Smooth muscle cell (in vitro differentiated cells): ENCODE results near the gene SETBP1. TPM values are rescaled to one million over a fixed set of nuclear protein-coding genes. Genes with fewer than 3 reads are reported as not detected.

Experiments used
- DNase-seq: peaks from one replicate; lab custom pipeline; 2025; ENCODE audit not compliant: unreplicated experiment; lab: John Stamatoyannopoulos, UW
- H2AFZ ChIP-seq: fragments of 200-600 bp; sonication (generic); 2 replicates; pipeline ENCODE4 v1.6.0; 2016; ENCODE audit warnings: antibody characterized with exemption, low read depth, mild to moderate bottlenecking
- H3F3A ChIP-seq: fragments of 200-600 bp; sonication (generic); 2 replicates; pipeline ENCODE4 v1.6.0; 2017; ENCODE audit warnings: antibody characterized with exemption, low read depth
- H3K27ac ChIP-seq: fragments of 200-600 bp; sonication (generic); 2 replicates; pipeline ENCODE4 v1.5.1; 2016; ENCODE audit warnings: low read depth, mild to moderate bottlenecking
- H3K27me3 ChIP-seq: fragments of 200-600 bp; sonication (generic); 2 replicates; pipeline ENCODE4 v1.6.1; 2016; ENCODE audit warnings: low read depth, mild to moderate bottlenecking
- H3K36me3 ChIP-seq: fragments of 200-600 bp; sonication (generic); 2 replicates; pipeline ENCODE4 v1.5.1; 2016; ENCODE audit warnings: low read depth
- H3K4me1 ChIP-seq: fragments of 200-600 bp; sonication (generic); 2 replicates; pipeline ENCODE4 v1.5.1; 2016; ENCODE audit warnings: low read depth
- H3K4me2 ChIP-seq: fragments of 200-600 bp; sonication (generic); 2 replicates; pipeline ENCODE4 v1.6.0; 2016; ENCODE audit warnings: mild to moderate bottlenecking
- H3K4me3 ChIP-seq: fragments of 200-600 bp; sonication (generic); 2 replicates; pipeline ENCODE4 v1.5.1; 2016; ENCODE audit warnings: mild to moderate bottlenecking
- H3K79me2 ChIP-seq: fragments of 200-600 bp; sonication (generic); 2 replicates; pipeline ENCODE4 v1.6.0; 2016; ENCODE audit warnings: low read depth, mild to moderate bottlenecking
- H3K9ac ChIP-seq: fragments of 200-600 bp; sonication (generic); 2 replicates; pipeline ENCODE4 v1.6.0; 2016; ENCODE audit warnings: low read depth
- H3K9me3 ChIP-seq: fragments of 200-600 bp; sonication (generic); replicated peaks from 2 replicates; pipeline ENCODE4 v1.5.1; 2016; ENCODE audit warnings: low read depth
- H4K20me1 ChIP-seq: fragments of 200-600 bp; sonication (generic); 2 replicates; pipeline ENCODE4 v1.6.0; 2016; ENCODE audit warnings: low read depth
- WGBS: methylation state at CpG from one replicate; pipeline ENCODE4 v1.1.7; 2016; ENCODE audit warnings: low lambda C conversion rate; 5-methylcytosine and 5-hydroxymethylcytosine counted together
- polyA plus RNA-seq: library from polyadenylated mRNA; unstranded; fragments of >200 nt; fragmentation: Nextera tagmentation; extraction: Ambion mirVana; gene quantifications from 2 replicates; pipeline ENCODE4 v1.2.1, GENCODE V29; 2016
- total RNA-seq: library from RNA; depleted of rRNA; stranded (reverse); fragments of >200 nt; gene quantifications from 2 replicates; pipeline ENCODE4 v1.2.3, GENCODE V29; 2014
- TF ChIP-seq, protein P1 (sequence below): fragments of 200-600 bp; sonication (generic); IDR thresholded peaks from 2 replicates; pipeline ENCODE4 v1.5.1; 2017; ENCODE audit warnings: borderline replicate concordance, mild to moderate bottlenecking, antibody characterized with exemption; ENCODE audit not compliant: insufficient read depth, poor library complexity, severe bottlenecking

SETBP1 gene
- total and polyA plus RNA-seq, 2 experiments from 2014 or later: 6.1 to 17.7 TPM

DNA sequence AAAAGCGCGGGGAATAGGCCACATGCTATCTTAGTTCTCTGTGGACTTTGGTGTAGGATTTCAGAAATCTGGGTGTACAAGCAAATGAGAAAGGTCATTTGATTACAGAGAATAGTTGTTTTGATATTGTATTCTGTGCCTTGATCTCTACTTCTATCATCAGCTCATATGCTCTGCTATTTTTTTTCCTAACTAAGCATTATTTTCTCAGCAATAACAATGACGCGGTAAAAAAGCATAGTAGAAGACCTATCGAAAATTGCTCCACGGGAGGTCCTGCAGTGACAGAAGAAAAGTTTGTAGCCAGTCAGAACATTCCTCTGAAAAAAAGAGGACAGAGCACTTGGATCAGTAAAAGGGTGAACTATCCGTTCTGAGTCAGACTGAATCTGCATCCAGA lies 2.8 kb upstream of the SETBP1 start:
- Histone ChIP-seq H3K36me3 (no peaks in the 10 kb centered on the region), H3F3A (peaks cover 5% of the 10 kb centered on the region), H3K4me1 (peaks cover 24% of the 10 kb centered on the region), H3K79me2 (peaks cover 16% of the 10 kb centered on the region), H3K27me3 (no peaks in the 10 kb centered on the region), H4K20me1 (no peaks in the 10 kb centered on the region), H3K9ac (no peak overlapping the region), H3K9me3 (no peaks in the 10 kb centered on the region), H3K27ac (no peak overlapping the region), H3K4me3 (no peak overlapping the region), H2AFZ (no peak overlapping the region), H3K4me2 (peak overlapping the region; percentile 93)
- TF ChIP-seq, protein P1, sequence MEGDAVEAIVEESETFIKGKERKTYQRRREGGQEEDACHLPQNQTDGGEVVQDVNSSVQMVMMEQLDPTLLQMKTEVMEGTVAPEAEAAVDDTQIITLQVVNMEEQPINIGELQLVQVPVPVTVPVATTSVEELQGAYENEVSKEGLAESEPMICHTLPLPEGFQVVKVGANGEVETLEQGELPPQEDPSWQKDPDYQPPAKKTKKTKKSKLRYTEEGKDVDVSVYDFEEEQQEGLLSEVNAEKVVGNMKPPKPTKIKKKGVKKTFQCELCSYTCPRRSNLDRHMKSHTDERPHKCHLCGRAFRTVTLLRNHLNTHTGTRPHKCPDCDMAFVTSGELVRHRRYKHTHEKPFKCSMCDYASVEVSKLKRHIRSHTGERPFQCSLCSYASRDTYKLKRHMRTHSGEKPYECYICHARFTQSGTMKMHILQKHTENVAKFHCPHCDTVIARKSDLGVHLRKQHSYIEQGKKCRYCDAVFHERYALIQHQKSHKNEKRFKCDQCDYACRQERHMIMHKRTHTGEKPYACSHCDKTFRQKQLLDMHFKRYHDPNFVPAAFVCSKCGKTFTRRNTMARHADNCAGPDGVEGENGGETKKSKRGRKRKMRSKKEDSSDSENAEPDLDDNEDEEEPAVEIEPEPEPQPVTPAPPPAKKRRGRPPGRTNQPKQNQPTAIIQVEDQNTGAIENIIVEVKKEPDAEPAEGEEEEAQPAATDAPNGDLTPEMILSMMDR: no peak
- no peak for DNase-seq
- WGBS: 78% methylated on average over 7 of the region's 7 CpGs

DNA sequence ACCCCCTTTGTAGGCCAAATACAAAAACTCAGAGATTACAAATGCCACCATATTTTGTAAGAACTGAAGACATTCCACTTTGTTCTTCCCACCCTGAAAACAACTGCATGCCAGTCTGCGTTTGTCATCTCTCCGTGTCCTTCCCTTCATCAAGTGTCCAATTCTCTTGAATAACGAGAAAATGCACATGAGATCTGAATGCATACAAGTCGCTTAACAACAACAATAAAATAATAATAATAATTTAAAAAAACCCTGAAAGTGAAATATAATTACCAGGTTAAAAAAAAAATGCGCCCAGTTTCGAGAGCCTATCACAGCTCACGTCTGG lies 2.0 kb upstream of the SETBP1 start:
- H2AFZ ChIP-seq: peak overlapping the region; percentile 23
- peaks cover 3% of the 10 kb centered on the region for H4K20me1 ChIP-seq
- peak overlapping the region; percentile 94 for H3K4me3 ChIP-seq
- H3K9me3 ChIP-seq: no peaks in the 10 kb centered on the region
- DNase-seq: no peak
- peaks cover 22% of the 10 kb centered on the region for H3K79me2 ChIP-seq
- H3K36me3 ChIP-seq: no peaks in the 10 kb centered on the region
- TF ChIP-seq, protein P1: no peak
- peaks cover 32% of the 10 kb centered on the region for H3K4me1 ChIP-seq
- H3K27me3 ChIP-seq: no peaks in the 10 kb centered on the region
- H3K27ac ChIP-seq: peak overlapping the region; percentile 84
- peak overlapping the region; percentile 93 for H3K4me2 ChIP-seq
- no peak overlapping the region for H3K9ac ChIP-seq
- WGBS: 11% methylated on average over 7 of the region's 7 CpGs
- H3F3A ChIP-seq: peaks cover 8% of the 10 kb centered on the region

DNA sequence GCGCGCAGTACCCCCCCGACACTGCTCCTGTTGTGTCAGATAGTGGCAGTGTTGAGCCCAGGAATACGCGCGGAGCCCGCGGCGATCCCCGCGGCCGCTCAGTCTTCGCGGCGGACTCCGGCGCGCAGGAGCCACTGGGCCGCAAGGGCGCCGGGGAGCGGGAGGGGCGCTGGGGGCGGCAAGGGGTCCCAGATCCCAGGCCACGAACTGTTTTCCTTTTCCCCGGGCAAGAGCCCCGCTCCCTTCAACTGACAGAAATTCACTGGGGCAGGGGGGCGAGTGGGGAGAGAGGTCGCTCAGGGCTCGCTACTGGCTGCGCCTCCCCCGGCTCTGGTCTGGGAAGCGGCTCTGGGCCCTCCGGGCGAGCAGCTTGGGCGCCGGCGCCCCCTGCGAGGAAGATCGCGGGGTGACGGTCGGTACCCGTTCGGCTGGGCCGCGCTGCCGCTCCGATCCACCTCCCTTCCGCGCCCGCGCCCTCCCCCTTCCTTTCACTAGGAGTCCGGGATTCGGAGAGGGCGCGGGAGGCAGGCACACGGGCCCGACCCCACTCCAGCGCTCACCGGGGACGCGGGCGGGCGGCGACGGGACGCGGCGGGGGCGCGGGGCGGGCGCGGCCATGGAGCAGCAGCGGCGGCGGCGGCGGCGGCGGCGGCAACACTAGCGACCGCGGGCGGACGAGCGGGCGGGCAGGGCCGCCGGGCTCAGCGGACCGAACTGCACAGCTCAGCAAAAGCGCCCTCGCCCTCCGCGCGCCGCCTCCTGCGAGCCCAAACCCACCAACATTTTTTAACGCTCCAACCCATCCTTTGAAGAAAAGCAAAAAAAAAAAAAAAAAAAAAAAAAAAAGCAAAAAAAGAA lies 1.4 kb upstream of the SETBP1 start:
- Histone ChIP-seq H2AFZ (peak overlapping the region; percentile 85), H3F3A (peaks cover 11% of the 10 kb centered on the region), H3K4me2 (peak overlapping the region; percentile 93), H3K27ac (peak overlapping the region; percentile 84), H3K9me3 (no peaks in the 10 kb centered on the region), H3K79me2 (peaks cover 28% of the 10 kb centered on the region), H4K20me1 (peaks cover 6% of the 10 kb centered on the region), H3K4me3 (peak overlapping the region; percentile 94), H3K4me1 (peaks cover 36% of the 10 kb centered on the region), H3K9ac (peak overlapping the region; percentile 93), H3K36me3 (no peaks in the 10 kb centered on the region), H3K27me3 (no peaks in the 10 kb centered on the region)
- DNase-seq: peak; percentile 85
- TF ChIP-seq, protein P1: peak; percentile 40
- WGBS: under 1% methylated on average over 81 of the region's 102 CpGs

DNA sequence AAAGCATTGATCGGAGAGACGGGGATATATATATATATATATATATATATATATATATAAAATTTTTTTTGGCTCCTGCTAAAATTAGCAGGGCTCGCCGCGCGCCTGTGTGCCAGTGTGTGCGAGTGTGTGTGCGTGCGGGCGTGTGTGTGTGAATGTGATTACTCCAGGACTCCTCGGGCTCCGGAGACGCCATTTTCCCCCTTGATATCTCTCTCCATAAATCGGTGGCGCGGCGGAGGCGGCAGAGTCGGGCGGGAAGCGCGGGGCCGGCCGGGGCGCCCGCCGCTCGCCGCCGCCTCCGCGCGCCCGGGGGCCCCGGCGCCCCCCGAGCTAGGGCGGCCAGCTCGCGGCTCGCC lies 795 bp upstream of the SETBP1 start:
- Histone ChIP-seq H3K79me2 (peaks cover 34% of the 10 kb centered on the region), H3F3A (peaks cover 11% of the 10 kb centered on the region), H3K27ac (no peak overlapping the region), H3K4me2 (peak overlapping the region; percentile 93), H3K9me3 (no peaks in the 10 kb centered on the region), H2AFZ (no peak overlapping the region), H3K4me1 (peaks cover 36% of the 10 kb centered on the region), H3K27me3 (no peaks in the 10 kb centered on the region), H3K9ac (no peak overlapping the region), H4K20me1 (peaks cover 8% of the 10 kb centered on the region), H3K4me3 (peak overlapping the region; percentile 94), H3K36me3 (no peaks in the 10 kb centered on the region)
- TF ChIP-seq, protein P1: no peak
- 2% methylated on average over 12 of the region's 41 CpGs for WGBS
- DNase-seq: peak; percentile 20
